OCI-LY1 (cell line): ENCODE results near the gene ITGA2.

ENCODE experiments used
- CTCF ChIP-seq: fragments of 200-600 bp; sonication (generic), shearing (Covaris generic); IDR thresholded peaks from 2 replicates; pipeline ENCODE4 v1.5.1; 2017; ENCODE audit warnings: mild to moderate bottlenecking, antibody characterized with exemption, low read length, moderate library complexity, mixed read lengths
- EZH2 ChIP-seq: fragments of 200-600 bp; sonication (generic), shearing (Covaris generic); IDR thresholded peaks from 2 replicates; pipeline ENCODE4 v1.8.0; 2017; ENCODE audit warnings: borderline replicate concordance, mixed run types, mild to moderate bottlenecking, antibody characterized with exemption, low read length, moderate library complexity, mixed read lengths

GRCh38 chr5:52997424-52997823 is 8.3 kb downstream of the ITGA2 start:
- TF ChIP-seq CTCF (no peak), EZH2 (no peak)
